HG02610 (cell line): ENCODE data around the gene UBXN2A.
"Not testable (repeated sequence)": the region's sequence is repeated elsewhere in the genome, so short reads cannot be mapped to it uniquely, and the experiment has no call there.

Experiments
- ATAC-seq: cut with Tn5 transposase; IDR thresholded peaks from one replicate; pipeline ENCODE4 v1.9.1; 2021; ENCODE audit warnings: mild to moderate bottlenecking, moderate library complexity; ENCODE audit not compliant: unreplicated experiment

UBXN2A gene

GRCh38 chr2:24043133-24043532, 102.9 kb downstream of the UBXN2A start:
- ATAC-seq = not testable (repeated sequence)

GRCh38 chr2:24045511-24046508, 105.5 kb downstream of the UBXN2A start:
- no peak for ATAC-seq

- no peak for ATAC-seq
Measured at GRCh38 chr2:24046599-24046929, 106.3 kb downstream of the UBXN2A start.

- peak; percentile 100 for ATAC-seq
Measured at GRCh38 chr2:24046930-24047702, 106.9 kb downstream of the UBXN2A start, which contains the start of gene WDCP. WDCP (minus strand) TSS chr2:24047391; CDS start chr2:24039494, 7,897 bp downstream.

- no peak for ATAC-seq
Measured at GRCh38 chr2:24047703-24048033, 107.4 kb downstream of the UBXN2A start.

- ATAC-seq = no peak
Measured at GRCh38 chr2:24048769-24049484, 108.7 kb downstream of the UBXN2A start.

GRCh38 chr2:24049485-24050021, 109.3 kb downstream of the UBXN2A start, which contains the start of gene FKBP1B:
FKBP1B (plus strand) TSS chr2:24049741; CDS start chr2:24049850, 109 bp downstream.
- ATAC-seq = peak; percentile 20

GRCh38 chr2:24050041-24050979, 110.0 kb downstream of the UBXN2A start:
- ATAC-seq = no peak

GRCh38 chr2:24051833-24052232, 111.6 kb downstream of the UBXN2A start:
- no peak for ATAC-seq

GRCh38 chr2:24052951-24053350, 112.7 kb downstream of the UBXN2A start:
- no peak for ATAC-seq
